Ramos (cell line): ENCODE data around the gene FGF22.

Source experiments
- in situ Hi-C: fragments of 300-500 bp; cut with MboI; formaldehyde crosslinking; loops from one replicate; pipeline ENCODE4 v1.14.3; 2022; ENCODE audit warnings: low sequenced_read_pairs; ENCODE audit not compliant: unreplicated experiment

Gene FGF22

GRCh38 chr19:656751-657559 lies 17.3 kb downstream of the FGF22 start:
- in situ Hi-C loops, result no loop called here

- in situ Hi-C loops, result no loop called here
Observed at GRCh38 chr19:657611-658010, 17.9 kb downstream of the FGF22 start.

- in situ Hi-C loops, result no loop called here
Observed at GRCh38 chr19:658059-658839, 18.6 kb downstream of the FGF22 start.

- in situ Hi-C loops, result no loop called here
Observed at GRCh38 chr19:658916-659839, 19.5 kb downstream of the FGF22 start.

- in situ Hi-C loops, result no loop called here
Observed at GRCh38 chr19:660793-661426, 21.2 kb downstream of the FGF22 start.

- in situ Hi-C loops, result no loop called here
Observed at GRCh38 chr19:661427-662196, 21.9 kb downstream of the FGF22 start.

GRCh38 chr19:662207-662961 lies 22.7 kb downstream of the FGF22 start:
- in situ Hi-C loops, result no loop called here

- in situ Hi-C loops, result no loop called here
Observed at GRCh38 chr19:662962-663681, 23.4 kb downstream of the FGF22 start, which contains the start of gene RNF126. Gene RNF126 (minus strand): TSS chr19:663214. CDS start chr19:663121, 93 bp downstream.

- in situ Hi-C loops, result no loop called here
Observed at GRCh38 chr19:663682-664117, 24.0 kb downstream of the FGF22 start.

- in situ Hi-C loops, result loop anchor here (5.0 kb wide), 1 partner anchor 67 kb away; no protein-coding TSS in a partner anchor
Observed at GRCh38 chr19:664913-665443, 25.3 kb downstream of the FGF22 start.

- in situ Hi-C loops, result loop anchor here (5.0 kb wide), 1 partner anchor 65 kb away; no protein-coding TSS in a partner anchor
Observed at GRCh38 chr19:666985-667573, 27.4 kb downstream of the FGF22 start.

GRCh38 chr19:668675-669434 lies 29.2 kb downstream of the FGF22 start:
- in situ Hi-C loops, result loop anchor here (5.0 kb wide), 1 partner anchor 63 kb away; no protein-coding TSS in a partner anchor

GRCh38 chr19:670609-671075 lies 31.0 kb downstream of the FGF22 start:
- in situ Hi-C loops, result no loop called here

- in situ Hi-C loops, result no loop called here
Observed at GRCh38 chr19:674282-675151, 34.8 kb downstream of the FGF22 start.

GRCh38 chr19:676007-676338 lies 36.3 kb downstream of the FGF22 start:
- in situ Hi-C loops, result no loop called here
